HG03354 (cell line): ENCODE data around the gene DCAF17.

Source experiments
- ATAC-seq: cut with Tn5 transposase; IDR thresholded peaks from one replicate; pipeline ENCODE4 v1.9.1; 2021; ENCODE audit warnings: mild to moderate bottlenecking; ENCODE audit not compliant: unreplicated experiment, poor library complexity, severe bottlenecking

The DCAF17 gene

GRCh38 chr2:171436307-171436706, 2.3 kb downstream of the DCAF17 start:
- no peak for ATAC-seq

GRCh38 chr2:171441470-171441869, 7.4 kb downstream of the DCAF17 start:
- ATAC-seq = no peak

GRCh38 chr2:171447675-171448074, 13.6 kb downstream of the DCAF17 start:
- ATAC-seq = no peak

- no peak for ATAC-seq
Measured at GRCh38 chr2:171451074-171451473, 17.0 kb downstream of the DCAF17 start.

- no peak for ATAC-seq
Measured at GRCh38 chr2:171452773-171453172, 18.7 kb downstream of the DCAF17 start.

GRCh38 chr2:171459498-171459897, 25.5 kb downstream of the DCAF17 start:
- no peak for ATAC-seq

GRCh38 chr2:171460537-171460936, 26.5 kb downstream of the DCAF17 start:
- ATAC-seq = no peak

GRCh38 chr2:171469176-171469575, 35.1 kb downstream of the DCAF17 start:
- ATAC-seq = no peak

GRCh38 chr2:171470129-171470528, 36.1 kb downstream of the DCAF17 start:
- no peak for ATAC-seq

GRCh38 chr2:171475979-171476378, 42.0 kb downstream of the DCAF17 start:
- ATAC-seq = no peak

- ATAC-seq = no peak
Measured at GRCh38 chr2:171478345-171478744, 44.3 kb downstream of the DCAF17 start.

- ATAC-seq = no peak
Measured at GRCh38 chr2:171479154-171479814, 45.3 kb downstream of the DCAF17 start.

GRCh38 chr2:171480908-171481307, 46.9 kb downstream of the DCAF17 start:
- no peak for ATAC-seq

- ATAC-seq = no peak
Measured at GRCh38 chr2:171482308-171482707, 48.3 kb downstream of the DCAF17 start.

GRCh38 chr2:171482877-171483276, 48.9 kb downstream of the DCAF17 start:
- no peak for ATAC-seq

- no peak for ATAC-seq
Measured at GRCh38 chr2:171483793-171484192, 49.8 kb downstream of the DCAF17 start.

GRCh38 chr2:171485116-171485515, 51.1 kb downstream of the DCAF17 start:
- no peak for ATAC-seq

- no peak for ATAC-seq
Measured at GRCh38 chr2:171487201-171487600, 53.2 kb downstream of the DCAF17 start.

GRCh38 chr2:171487803-171488259, 53.8 kb downstream of the DCAF17 start:
- ATAC-seq = no peak

- ATAC-seq = no peak
Measured at GRCh38 chr2:171490577-171490976, 56.6 kb downstream of the DCAF17 start.

GRCh38 chr2:171491292-171491691, 57.3 kb downstream of the DCAF17 start:
- no peak for ATAC-seq

GRCh38 chr2:171492664-171493063, 58.6 kb downstream of the DCAF17 start:
- ATAC-seq = no peak
